NT2/D1 (cell line): ENCODE measurements around the gene PARD6A.

Experiments used
- DNase-seq: peaks from one replicate; pipeline ENCODE4 v3.0.0-alpha.2; 2011; ENCODE audit warnings: low read depth, low spot score
- H3K27me3 ChIP-seq: 2 replicates; pipeline ENCODE4 v1.6.0; 2011; ENCODE audit warnings: mild to moderate bottlenecking; ENCODE audit not compliant: insufficient read length, insufficient read depth
- H3K36me3 ChIP-seq: 2 replicates; pipeline ENCODE4 v1.6.1; 2011; ENCODE audit warnings: mild to moderate bottlenecking, low read length, mixed read lengths; ENCODE audit not compliant: insufficient read depth, insufficient read length
- H3K4me1 ChIP-seq: 2 replicates; pipeline ENCODE4 v1.5.1; 2011; ENCODE audit not compliant: insufficient read depth, insufficient read length
- H3K4me3 ChIP-seq: 2 replicates; pipeline ENCODE4 v1.5.1; 2011; ENCODE audit warnings: low read depth; ENCODE audit not compliant: insufficient read length
- H3K9ac ChIP-seq: 2 replicates; pipeline ENCODE4 v1.6.0; 2011; ENCODE audit warnings: low read depth; ENCODE audit not compliant: insufficient read length
- H3K9me3 ChIP-seq: 2 replicates; pipeline ENCODE4 v1.5.1; 2011; ENCODE audit warnings: mild to moderate bottlenecking, low read length; ENCODE audit not compliant: insufficient read depth
- SUZ12 ChIP-seq: IDR thresholded peaks from 2 replicates; pipeline ENCODE4 v1.6.1; 2011; ENCODE audit not compliant: insufficient read length, insufficient read depth; ENCODE audit errors: extremely low read depth
- YY1 ChIP-seq: IDR thresholded peaks from 2 replicates; pipeline ENCODE4 v1.6.1; 2011; ENCODE audit not compliant: insufficient read length, insufficient read depth
- ZNF274 ChIP-seq: IDR thresholded peaks from 2 replicates; pipeline ENCODE4 v1.6.1; 2011; ENCODE audit warnings: mild to moderate bottlenecking, low read depth, low read length

Gene PARD6A

DNA sequence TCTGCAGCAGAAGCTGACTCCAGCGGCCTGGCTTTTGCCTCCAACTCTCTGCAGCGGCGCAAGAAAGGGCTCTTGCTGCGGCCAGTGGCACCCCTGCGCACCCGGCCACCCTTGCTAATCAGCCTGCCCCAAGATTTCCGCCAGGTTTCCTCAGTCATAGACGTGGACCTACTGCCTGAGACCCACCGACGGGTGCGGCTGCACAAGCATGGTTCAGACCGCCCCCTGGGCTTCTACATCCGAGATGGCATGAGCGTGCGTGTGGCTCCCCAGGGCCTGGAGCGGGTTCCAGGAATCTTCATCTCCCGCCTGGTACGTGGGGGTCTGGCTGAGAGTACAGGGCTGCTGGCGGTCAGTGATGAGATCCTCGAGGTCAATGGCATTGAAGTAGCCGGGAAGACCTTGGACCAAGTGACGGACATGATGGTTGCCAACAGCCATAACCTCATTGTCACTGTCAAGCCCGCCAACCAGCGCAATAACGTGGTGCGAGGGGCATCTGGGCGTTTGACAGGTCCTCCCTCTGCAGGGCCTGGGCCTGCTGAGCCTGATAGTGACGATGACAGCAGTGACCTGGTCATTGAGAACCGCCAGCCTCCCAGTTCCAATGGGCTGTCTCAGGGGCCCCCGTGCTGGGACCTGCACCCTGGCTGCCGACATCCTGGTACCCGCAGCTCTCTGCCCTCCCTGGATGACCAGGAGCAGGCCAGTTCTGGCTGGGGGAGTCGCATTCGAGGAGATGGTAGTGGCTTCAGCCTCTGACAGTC lies 1.3 kb downstream of the PARD6A start:
- Histone ChIP-seq H3K9me3 (no peaks in the 10 kb centered on the region), H3K27me3 (peaks cover 25% of the 10 kb centered on the region), H3K4me3 (no peak overlapping the region), H3K9ac (peak overlapping the region; percentile 32), H3K36me3 (peaks cover 52% of the 10 kb centered on the region), H3K4me1 (peaks cover 16% of the 10 kb centered on the region)
- TF ChIP-seq YY1 (no peak), SUZ12 (no peak), ZNF274 (no peak)
- no peak for DNase-seq

DNA sequence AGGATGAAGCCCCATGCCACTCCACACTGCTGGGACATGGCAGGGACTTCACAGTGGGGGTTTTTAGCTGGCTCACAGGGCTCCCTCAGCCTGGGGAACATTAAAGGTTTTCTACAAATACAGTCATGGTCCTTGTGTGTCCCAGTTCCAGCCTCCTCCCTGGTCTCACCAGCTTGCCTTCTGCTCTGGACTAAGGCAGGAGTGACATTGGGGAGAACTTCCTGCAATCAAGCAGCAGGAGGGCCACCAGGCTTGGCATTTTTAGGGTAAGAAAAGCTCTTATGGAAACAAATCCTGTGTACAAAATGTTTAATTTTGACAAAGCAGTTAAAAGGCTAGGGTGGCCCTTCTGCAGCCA lies 1.9 kb downstream of the PARD6A start:
- peaks cover 20% of the 10 kb centered on the region for H3K4me1 ChIP-seq

DNA sequence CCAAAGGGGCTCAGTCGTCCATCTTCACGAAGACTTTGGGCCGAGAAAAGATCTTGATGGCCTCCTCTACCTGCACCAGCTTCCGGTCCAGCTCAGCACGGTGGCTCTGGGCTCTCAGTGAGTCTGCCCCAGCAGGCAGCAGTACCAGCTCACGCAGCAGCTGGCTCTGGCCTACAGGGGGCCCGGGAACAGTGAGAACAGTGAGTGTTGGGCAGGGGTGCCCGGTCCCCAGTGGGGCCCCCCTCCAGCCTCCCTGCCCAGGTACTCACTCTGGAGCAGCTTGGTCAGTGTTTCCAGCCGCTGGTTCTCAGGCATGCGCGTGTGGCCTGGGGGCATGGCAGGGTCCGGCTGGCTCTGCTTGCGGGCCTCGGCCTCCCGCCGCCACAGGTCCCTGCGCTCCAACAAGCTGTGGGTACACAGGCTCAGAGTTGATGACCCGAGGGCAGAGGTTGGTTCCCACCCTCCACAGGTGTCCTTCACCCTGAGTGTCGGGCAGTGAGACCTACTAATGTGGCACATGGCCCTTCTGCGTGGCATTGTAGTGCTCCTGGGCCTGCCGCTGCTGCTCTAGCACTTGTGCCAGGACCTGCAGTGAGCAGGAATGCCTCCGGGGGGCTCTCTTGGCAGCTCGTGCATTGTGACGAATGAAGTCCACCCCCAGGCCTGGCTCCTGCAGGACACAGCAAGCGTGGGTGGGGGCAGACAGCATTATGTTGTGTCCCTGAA lies 2.6 kb downstream of the PARD6A start:
- TF ChIP-seq YY1 (no peak), ZNF274 (no peak), SUZ12 (no peak)
- DNase-seq, result no peak

More for the DNA sequence above, 1.9 kb downstream of the PARD6A start:
- Histone ChIP-seq H3K9me3 (no peaks in the 10 kb centered on the region), H3K4me3 (no peak overlapping the region), H3K36me3 (peaks cover 47% of the 10 kb centered on the region), H3K27me3 (peaks cover 25% of the 10 kb centered on the region), H3K9ac (no peak overlapping the region)
- TF ChIP-seq YY1 (no peak), ZNF274 (no peak), SUZ12 (no peak)
- DNase-seq, result no peak

DNA sequence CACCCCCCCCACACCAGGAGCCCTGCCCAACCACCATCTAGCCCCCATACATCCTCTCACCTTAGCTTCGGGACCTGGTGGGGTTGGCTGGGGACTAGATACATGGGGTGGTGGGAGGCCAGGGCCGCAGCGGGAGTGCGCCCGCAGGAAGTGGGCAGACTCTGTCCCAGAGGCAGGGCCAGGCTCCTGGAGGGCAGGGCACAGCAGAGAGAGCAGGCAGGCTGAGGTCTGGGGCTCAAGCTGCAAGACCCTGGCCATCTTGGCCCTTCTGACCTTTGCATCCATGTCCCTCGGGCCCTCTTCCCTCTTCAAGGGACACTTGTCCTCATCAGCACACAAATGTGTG lies 3.1 kb downstream of the PARD6A start:
- no peak for DNase-seq
- H3K4me3 ChIP-seq, result no peak overlapping the region
- H3K4me1 ChIP-seq, result peaks cover 26% of the 10 kb centered on the region
- H3K36me3 ChIP-seq, result peaks cover 35% of the 10 kb centered on the region
- no peak for TF ChIP-seq ZNF274
- no peak for TF ChIP-seq YY1
- TF ChIP-seq SUZ12, result no peak
- no peaks in the 10 kb centered on the region for H3K9me3 ChIP-seq
- H3K9ac ChIP-seq, result no peak overlapping the region
- peaks cover 25% of the 10 kb centered on the region for H3K27me3 ChIP-seq

More for the DNA sequence above, 2.6 kb downstream of the PARD6A start:
- peaks cover 40% of the 10 kb centered on the region for H3K36me3 ChIP-seq
- H3K9me3 ChIP-seq, result no peaks in the 10 kb centered on the region
- peaks cover 25% of the 10 kb centered on the region for H3K27me3 ChIP-seq
- H3K4me3 ChIP-seq, result no peak overlapping the region
- peaks cover 24% of the 10 kb centered on the region for H3K4me1 ChIP-seq
- H3K9ac ChIP-seq, result no peak overlapping the region

DNA sequence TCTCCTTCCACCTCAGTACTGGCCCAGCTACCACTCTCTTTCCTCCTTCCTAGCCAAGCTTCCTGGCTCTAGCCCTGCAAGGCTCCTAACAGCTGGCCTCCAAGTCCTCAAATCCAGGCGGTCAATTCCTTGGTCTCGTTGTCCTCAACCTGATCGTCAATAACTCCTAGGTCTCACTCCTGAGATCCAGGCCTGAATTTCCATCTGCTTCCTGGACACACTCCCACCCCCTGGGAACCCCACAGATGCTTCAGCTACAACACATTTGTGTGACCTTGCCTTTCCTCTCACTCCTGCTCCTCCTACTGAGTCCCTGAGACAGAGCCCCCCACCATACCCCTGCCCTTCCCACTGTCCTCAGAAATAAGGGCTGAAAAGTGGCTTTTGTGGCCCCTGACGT lies 3.5 kb downstream of the PARD6A start:
- no peaks in the 10 kb centered on the region for H3K9me3 ChIP-seq

DNA sequence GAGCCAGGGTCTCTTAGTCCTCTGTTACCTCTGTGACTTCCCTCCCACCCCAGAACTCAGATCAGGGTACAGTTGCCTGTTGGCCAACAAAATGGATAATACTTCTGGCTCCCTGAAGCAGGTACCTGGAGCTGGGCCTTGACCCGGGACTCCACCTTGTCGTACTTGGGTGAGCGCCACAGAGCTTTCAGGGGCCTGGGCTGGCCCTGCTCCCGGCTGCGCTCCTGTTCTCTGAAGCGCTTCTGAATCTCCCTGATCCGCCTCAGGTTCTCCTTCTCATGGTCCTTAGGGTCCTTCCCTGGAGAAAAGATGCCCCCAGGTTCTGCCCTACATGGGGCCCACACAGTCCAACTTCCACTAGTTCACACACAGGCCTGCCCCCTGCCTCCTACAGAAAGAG lies 4.1 kb downstream of the PARD6A start:
- no peak for TF ChIP-seq YY1
- no peaks in the 10 kb centered on the region for H3K9me3 ChIP-seq
- peaks cover 26% of the 10 kb centered on the region for H3K4me1 ChIP-seq
- H3K4me3 ChIP-seq, result no peak overlapping the region
- H3K36me3 ChIP-seq, result peaks cover 32% of the 10 kb centered on the region
- H3K9ac ChIP-seq, result no peak overlapping the region
- peaks cover 18% of the 10 kb centered on the region for H3K27me3 ChIP-seq
- no peak for DNase-seq

More for the DNA sequence above, 3.5 kb downstream of the PARD6A start:
- peaks cover 24% of the 10 kb centered on the region for H3K27me3 ChIP-seq
- H3K36me3 ChIP-seq, result peaks cover 32% of the 10 kb centered on the region
- no peak for DNase-seq
- no peak overlapping the region for H3K4me3 ChIP-seq
- no peak overlapping the region for H3K9ac ChIP-seq
- no peak for TF ChIP-seq SUZ12
- TF ChIP-seq ZNF274, result no peak
- TF ChIP-seq YY1, result no peak
- peaks cover 26% of the 10 kb centered on the region for H3K4me1 ChIP-seq

DNA sequence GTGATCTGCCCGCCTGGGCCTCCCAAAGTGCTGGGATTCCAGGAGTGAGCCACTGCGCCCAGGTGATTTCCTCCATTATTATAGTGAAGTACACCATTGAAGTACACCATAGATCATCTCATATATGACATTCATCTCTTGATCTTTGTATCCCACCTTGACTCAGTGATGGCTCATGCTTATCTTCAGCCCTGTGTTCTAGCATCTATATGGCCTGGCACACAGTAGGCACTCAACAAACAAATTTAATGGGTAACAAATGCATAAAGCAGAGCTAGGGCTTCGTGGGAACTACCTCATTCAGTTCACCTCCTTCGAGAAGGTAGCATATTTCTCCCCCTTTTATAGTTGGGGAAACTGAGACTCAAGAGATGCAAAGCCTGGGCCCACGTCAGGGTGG lies 4.8 kb downstream of the PARD6A start:
- no peak for DNase-seq
- TF ChIP-seq ZNF274 (no peak), SUZ12 (no peak), YY1 (no peak)
- Histone ChIP-seq H3K9me3 (no peaks in the 10 kb centered on the region), H3K4me3 (peak overlapping the region; percentile 78), H3K27me3 (peaks cover 18% of the 10 kb centered on the region), H3K36me3 (peaks cover 32% of the 10 kb centered on the region), H3K4me1 (peaks cover 26% of the 10 kb centered on the region), H3K9ac (peak overlapping the region; percentile 77)
